SK-N-SH (cell line): ENCODE data around the gene DIAPH2. TPM values are rescaled to one million over a fixed set of nuclear protein-coding genes. Genes with fewer than 3 reads are reported as not detected.

ENCODE experiments used
- CTCF ChIA-PET: fragments of 300-600, 350-600 bp; formaldehyde crosslinking; extraction: SDS; loops from one replicate; lab custom pipeline; 2021; lab: Yijun Ruan, JAX
- POLR2A ChIA-PET: fragments of 350-600 bp; sonication (Branson Sonifier 250); formaldehyde crosslinking; extraction: SDS; loops from one replicate; lab custom pipeline; 2020; ENCODE audit warnings: antibody characterized with exemption, inconsistent platforms; lab: Yijun Ruan, JAX
- DNase-seq: peaks from one replicate; pipeline ENCODE4 v3.0.0; 2012
- H2AFZ ChIP-seq: fragments of 200-600 bp; sonication (generic); 2 replicates; pipeline ENCODE4 v1.8.1; 2016; ENCODE audit warnings: antibody characterized with exemption, mild to moderate bottlenecking, low read depth
- H3F3A ChIP-seq: fragments of 200-600 bp; sonication (generic); replicated peaks from 2 replicates; pipeline ENCODE3; 2016; ENCODE audit warnings: antibody characterized with exemption, mild to moderate bottlenecking; ENCODE audit not compliant: insufficient read depth
- H3K27ac ChIP-seq, 2 experiments: fragments of 200-500 bp in 1 of 2; fragments of 200-600 bp in 1 of 2; sonication (Bioruptor generic) in 1 of 2; sonication (generic), shearing (Covaris generic) in 1 of 2; 2 replicates each; pipeline versions ENCODE4 v1.5.1 to v1.6.1; 2014 to 2016; ENCODE audit warnings: low read depth in 2 of 2, inconsistent platforms in 1 of 2, low read length in 1 of 2, mild to moderate bottlenecking in 1 of 2, mixed read lengths in 1 of 2
- H3K27me3 ChIP-seq: fragments of 200-600 bp; sonication (generic), shearing (Covaris generic); 2 replicates; pipeline ENCODE4 v1.6.1; 2016; ENCODE audit warnings: mixed run types; ENCODE audit not compliant: insufficient read depth
- H3K36me3 ChIP-seq, 2 experiments: fragments of 200-500 bp in 1 of 2; fragments of 200-600 bp in 1 of 2; sonication (Bioruptor generic) in 1 of 2; sonication (generic) in 1 of 2; replicated peaks in 1 of 2; 2 replicates each; pipeline versions ENCODE3 to v1.5.1; 2014 to 2016; ENCODE audit warnings: low read length in 1 of 2, mild to moderate bottlenecking in 1 of 2; ENCODE audit not compliant: insufficient read depth in 2 of 2, control insufficient read depth in 1 of 2
- H3K4me1 ChIP-seq, 2 experiments: fragments of 200-500 bp in 1 of 2; fragments of 200-600 bp in 1 of 2; sonication (Bioruptor generic) in 1 of 2; sonication (generic), shearing (Covaris generic) in 1 of 2; 2 replicates each; pipeline versions ENCODE4 v1.5.1 to v1.6.1; 2014 to 2016; ENCODE audit warnings: low read depth in 1 of 2, low read length in 1 of 2, mixed run types in 1 of 2; ENCODE audit not compliant: insufficient read depth in 2 of 2, control insufficient read depth in 1 of 2
- H3K4me2 ChIP-seq: fragments of 200-600 bp; sonication (generic), shearing (Covaris generic); 2 replicates; pipeline ENCODE4 v1.6.1; 2017; ENCODE audit warnings: mixed run types
- H3K4me3 ChIP-seq, 2 experiments: fragments of 200-500 bp in 1 of 2; fragments of 200-600 bp in 1 of 2; sonication (Bioruptor generic) in 1 of 2; sonication (generic), shearing (Covaris generic) in 1 of 2; 2 replicates each; pipeline versions ENCODE4 v1.5.1 to v1.8.1; 2014 to 2016; ENCODE audit warnings: low read depth in 2 of 2, inconsistent platforms in 1 of 2, low read length in 1 of 2, mild to moderate bottlenecking in 1 of 2, mixed read lengths in 1 of 2, moderate library complexity in 1 of 2
- H3K79me2 ChIP-seq: fragments of 200-600 bp; sonication (generic); 2 replicates; pipeline ENCODE4 v1.8.1; 2017; ENCODE audit warnings: mild to moderate bottlenecking; ENCODE audit not compliant: insufficient read depth
- H3K9ac ChIP-seq: fragments of 200-600 bp; sonication (generic); 2 replicates; pipeline ENCODE4 v1.6.1; 2017; ENCODE audit warnings: mixed run types
- H3K9me2 ChIP-seq: fragments of 200-600 bp; sonication (generic); 2 replicates; pipeline ENCODE4 v1.6.1; 2017; ENCODE audit warnings: mixed run types
- H3K9me3 ChIP-seq: fragments of 200-600 bp; sonication (generic); 2 replicates; pipeline ENCODE4 v1.6.1; 2017; ENCODE audit warnings: mixed run types, mild to moderate bottlenecking, moderate library complexity
- H4K20me1 ChIP-seq: fragments of 200-600 bp; sonication (generic); 2 replicates; pipeline ENCODE4 v1.6.1; 2017; ENCODE audit warnings: mild to moderate bottlenecking, mixed run types; ENCODE audit not compliant: insufficient read depth
- CTCF ChIP-seq: fragments of 200-600 bp; sonication (generic); IDR thresholded peaks from 2 replicates; pipeline ENCODE4 v1.6.1; 2017; ENCODE audit warnings: antibody characterized with exemption, mild to moderate bottlenecking, moderate library complexity
- FOSL2 ChIP-seq: IDR thresholded peaks from 2 replicates; pipeline ENCODE4 v1.4.0; 2012; ENCODE audit warnings: low read depth, mild to moderate bottlenecking, moderate library complexity, borderline replicate concordance
- FOXJ3 ChIP-seq: sonication (generic); formaldehyde crosslinking; IDR thresholded peaks from 2 replicates; pipeline ENCODE4 v1.5.1; 2020; ENCODE audit warnings: mild to moderate bottlenecking, missing genetic modification reagents
- JUND ChIP-seq: IDR thresholded peaks from 2 replicates; pipeline ENCODE4 v1.4.0; 2012
- MEF2A ChIP-seq: IDR thresholded peaks from 2 replicates; pipeline ENCODE4 v1.4.0; 2012; ENCODE audit warnings: low read depth, borderline replicate concordance
- MXI1 ChIP-seq: IDR thresholded peaks from 2 replicates; pipeline ENCODE4 v1.6.1; 2012; ENCODE audit warnings: mild to moderate bottlenecking, low read depth, low read length, improper control_type of control experiment
- NRF1 ChIP-seq: IDR thresholded peaks from 2 replicates; pipeline ENCODE4 v1.6.1; 2012; ENCODE audit warnings: low read depth, mild to moderate bottlenecking, low read length
- PBX3 ChIP-seq: IDR thresholded peaks from 2 replicates; pipeline ENCODE4; 2012
- REST ChIP-seq: IDR thresholded peaks from 2 replicates; pipeline ENCODE4 v1.6.1; 2012; ENCODE audit warnings: mild to moderate bottlenecking, low read depth, low read length, moderate library complexity
- YY1 ChIP-seq: IDR thresholded peaks from 2 replicates; pipeline ENCODE4 v1.4.0; 2012; ENCODE audit warnings: low read depth, mild to moderate bottlenecking
- WGBS: methylation state at CpG from one replicate; pipeline ENCODE4 v1.1.6; 2017; ENCODE audit warnings: low lambda C conversion rate; 5-methylcytosine and 5-hydroxymethylcytosine counted together
- polyA plus RNA-seq, 3 experiments: library from polyadenylated mRNA; depleted of rRNA; stranded (reverse); fragments of >200 nt; gene quantifications; 2 replicates each; pipeline ENCODE4 v1.2.3, GENCODE V29; 2012

DIAPH2 gene
- polyA plus RNA-seq, 1 of the 3 experiments (the other 2 are of a cell fraction) = 1.1 TPM

- POLR2A ChIA-PET = no interaction called here
- H3K4me2 ChIP-seq = no peak overlapping the region
Observed at GRCh38 chrX:96906741-96907140, 222.1 kb downstream of the DIAPH2 start.

More at GRCh38 chrX:96906741-96907140, 222.1 kb downstream of the DIAPH2 start:
- Histone ChIP-seq H4K20me1 (no peaks in the 10 kb centered on the region), H3K9ac (no peak overlapping the region), H3K9me2 (no peaks in the 10 kb centered on the region), H3K79me2 (no peaks in the 10 kb centered on the region), H3K36me3 (no peaks in the 10 kb centered on the region), H3F3A (no peaks in the 10 kb centered on the region), H2AFZ (no peak overlapping the region), H3K9me3 (no peaks in the 10 kb centered on the region), H3K4me1 (no peaks in the 10 kb centered on the region; a peak in 1 of 4 replicates), H3K27ac (peak overlapping the region in 1 of 2 experiments; percentile 51; a peak in 2 of 4 replicates), H3K27me3 (no peaks in the 10 kb centered on the region), H3K4me3 (no peak overlapping the region)
- DNase-seq = no peak
- CTCF ChIA-PET = interaction anchor here (1.8 kb wide), 1 partner anchor 14 kb away, joined by 3 read pairs; no protein-coding TSS in a partner anchor
- WGBS = 52% methylated on average over 2 of the region's 2 CpGs
- TF ChIP-seq FOXJ3 (no peak), YY1 (no peak), JUND (0 out of 2 replicates have a peak, but pooled peaks have one; percentile 4), CTCF (no peak), MXI1 (no peak), REST (no peak), PBX3 (peak; percentile 45), NRF1 (no peak), MEF2A (no peak), FOSL2 (no peak)
